Measurements from ENCODE around the gene NUDCD3. TPM values are rescaled to one million over a fixed set of nuclear protein-coding genes. Genes with fewer than 3 reads are reported as not detected.

The NUDCD3 gene
- total and polyA plus RNA-seq, 2 of the 8 experiments (the other 6 are each of a cell fraction or from before 2014, with no cell fraction given), result 35.2 to 93.7 TPM

GRCh38 chr7:44534501-44534900 is 44.0 kb upstream of the NUDCD3 start (continued):
- TF ChIP-seq CHD2 (IDR thresholded peaks at IDR 0.05; ENCODE audit: low read length) (no peak), JUND (IDR thresholded peaks at IDR 0.05; ENCODE audit: low read length) (no peak)

Data from H1 (cell line).